ELR (cell line): ENCODE results near the gene CHML.
A peak's percentile ranks its signal among the peaks of the same experiment; 100 is the strongest.
"Not testable (repeated sequence)": the region's sequence is repeated elsewhere in the genome, so short reads cannot be mapped to it uniquely, and the experiment has no call there.

ENCODE experiments used
- DNase-seq: peaks from one replicate; pipeline ENCODE4 v3.0.0-alpha.2; 2015; ENCODE audit warnings: low read depth

Gene CHML

GRCh38 chr1:241640149-241640866, at the start of gene CHML, which contains the start of gene OPN3:
Gene CHML, minus strand, starts transcription at chr1:241640369. Its CDS starts 4,603 bp downstream, at chr1:241635766.
Gene OPN3, minus strand, starts transcription at chr1:241640369. Its CDS starts 115 bp downstream, at chr1:241640254.
- DNase-seq: peak; percentile 90

DNA sequence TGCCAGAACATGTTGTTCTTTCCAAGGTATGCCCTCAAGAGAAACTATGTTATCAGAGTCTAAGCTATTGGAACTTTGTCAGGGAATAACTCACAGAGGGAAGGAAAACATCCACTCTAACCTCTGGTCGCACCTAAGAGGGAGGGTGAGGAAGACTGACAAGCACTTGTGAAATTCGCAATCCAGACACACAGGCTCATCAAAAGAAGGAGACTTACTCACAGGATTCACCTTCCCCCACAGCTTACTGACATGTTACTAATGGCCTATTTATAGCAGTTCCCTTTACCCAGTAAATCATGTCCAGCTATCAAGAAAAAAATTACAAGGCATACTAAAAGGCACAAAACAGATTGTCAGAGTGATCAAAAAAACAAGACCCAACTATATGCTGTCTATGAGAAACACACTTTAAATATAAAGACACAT, 48.8 kb upstream of the CHML start:
- peak; percentile 77 for DNase-seq

DNA sequence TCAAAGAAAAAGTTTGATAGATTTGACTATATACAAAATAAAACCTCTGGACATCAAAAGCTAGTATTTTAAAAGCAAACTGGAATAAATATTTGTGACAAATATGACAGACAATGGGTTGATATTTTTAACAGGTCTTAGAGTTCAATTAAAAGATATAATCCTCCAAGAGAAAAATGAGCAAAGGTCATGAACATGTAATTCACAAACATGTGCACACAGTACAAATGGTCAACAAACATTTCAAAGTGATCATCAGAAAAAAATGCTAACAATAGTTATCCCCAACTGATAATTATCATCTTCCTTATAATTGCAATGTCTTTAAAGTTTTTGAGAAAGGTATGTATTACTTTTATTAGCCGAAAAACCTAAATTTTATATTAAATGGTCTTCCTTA, 43.9 kb upstream of the CHML start:
- DNase-seq: no peak

DNA sequence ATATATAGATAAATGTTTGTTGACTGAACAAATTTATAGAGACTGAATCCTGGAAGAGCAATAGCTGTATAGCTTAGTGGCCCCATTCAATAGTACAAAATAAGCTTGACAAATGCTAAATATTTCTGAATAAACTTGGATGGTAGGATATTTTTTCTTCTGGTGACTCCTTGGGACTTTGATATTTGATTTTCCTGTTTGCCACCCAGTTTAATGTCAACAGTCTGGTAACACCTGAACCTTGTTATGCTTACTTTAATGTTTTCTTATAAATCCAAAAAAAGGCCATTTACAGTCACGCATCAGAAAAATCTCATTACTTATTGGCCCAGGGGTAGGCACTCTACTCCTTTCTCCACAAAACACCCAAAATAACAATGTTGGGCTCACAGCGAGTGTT, 42.8 kb upstream of the CHML start:
- no peak for DNase-seq

- not testable (repeated sequence) for DNase-seq
Observed at GRCh38 chr1:241681861-241682448, 41.8 kb upstream of the CHML start.

- no peak for DNase-seq
Observed at GRCh38 chr1:241679961-241680360, 39.8 kb upstream of the CHML start.

DNA sequence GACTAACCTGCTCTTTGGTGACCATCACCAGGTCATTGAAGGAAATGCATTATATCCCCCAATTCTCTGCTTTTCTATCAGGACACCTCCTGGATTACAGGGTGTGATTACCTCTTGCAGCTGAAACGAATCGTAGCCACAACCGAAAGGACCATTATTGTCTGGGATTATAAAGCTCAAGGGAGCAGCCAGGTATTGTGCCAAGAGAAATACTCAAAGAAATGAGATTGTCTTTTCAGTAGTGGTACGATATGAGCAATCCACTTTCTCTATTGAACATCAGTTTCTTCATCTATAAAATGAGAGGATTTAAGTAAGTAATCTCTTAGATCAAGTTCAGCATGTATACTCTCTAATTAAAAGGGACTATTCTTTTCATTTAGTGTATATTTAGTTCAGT, 39.2 kb upstream of the CHML start:
- no peak for DNase-seq

- DNase-seq: no peak
Observed at GRCh38 chr1:241678536-241678935, 38.4 kb upstream of the CHML start.

DNA sequence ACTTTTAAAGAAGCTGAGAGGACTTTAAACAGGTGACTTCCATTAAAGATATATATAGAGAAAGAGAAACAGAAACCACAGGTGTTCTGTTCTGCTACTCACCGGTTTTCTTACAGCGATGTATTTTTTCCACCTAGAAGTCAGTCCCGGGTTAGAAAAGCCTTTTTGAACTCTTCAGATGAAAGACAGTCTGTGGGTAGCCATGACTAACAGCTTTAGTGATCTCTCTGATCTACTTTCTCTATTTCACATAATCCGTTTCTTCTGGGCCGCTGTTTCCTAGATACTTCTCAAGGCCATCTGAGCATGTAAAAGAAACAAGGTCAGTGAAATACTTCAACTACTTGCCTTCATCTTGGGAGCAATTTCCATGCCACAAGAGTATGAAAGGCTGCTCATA, 37.0 kb upstream of the CHML start:
- no peak for DNase-seq

- DNase-seq: no peak
Observed at GRCh38 chr1:241675983-241676382, 35.8 kb upstream of the CHML start.

GRCh38 chr1:241674805-241675384, 34.7 kb upstream of the CHML start:
- no peak for DNase-seq

DNA sequence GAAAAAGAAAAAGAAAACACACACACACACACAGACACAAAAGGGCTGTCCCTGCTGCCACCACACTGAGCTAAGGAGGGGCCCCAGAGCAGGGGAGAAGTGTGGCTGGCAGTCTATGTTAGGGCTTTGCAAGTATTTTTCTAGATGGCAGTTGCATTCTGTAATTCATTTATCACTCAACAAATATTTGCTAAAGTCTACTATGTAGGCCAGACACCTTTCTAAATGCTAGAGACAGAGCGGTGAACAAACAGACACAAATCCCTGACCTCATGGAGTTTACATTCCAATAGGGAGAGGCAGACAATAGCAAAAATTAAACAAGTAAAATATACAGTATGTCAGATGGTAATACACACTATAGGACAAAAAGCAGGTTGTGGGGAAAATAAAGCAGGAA, 32.1 kb upstream of the CHML start:
- DNase-seq: no peak

DNA sequence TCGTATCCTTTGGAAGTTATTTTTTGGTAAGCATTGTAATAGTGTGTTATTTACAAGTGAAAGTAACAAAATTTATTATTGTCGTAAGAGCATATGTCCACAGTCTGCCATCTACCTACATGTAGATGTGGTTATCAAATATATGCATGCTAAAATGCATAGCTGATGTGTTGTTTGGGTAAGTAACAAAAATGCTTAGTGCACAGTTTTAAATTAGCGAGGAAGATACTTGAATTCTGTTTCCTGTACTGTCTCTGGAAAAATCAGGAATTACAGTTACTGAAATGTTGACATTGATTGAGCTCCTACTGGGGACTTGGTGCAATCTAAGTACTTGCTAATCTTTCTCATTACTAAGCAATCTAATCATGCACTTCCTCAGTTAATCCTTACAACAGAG, 26.2 kb upstream of the CHML start:
- DNase-seq: no peak

GRCh38 chr1:241660424-241660972, 20.3 kb upstream of the CHML start:
- DNase-seq: no peak

DNA sequence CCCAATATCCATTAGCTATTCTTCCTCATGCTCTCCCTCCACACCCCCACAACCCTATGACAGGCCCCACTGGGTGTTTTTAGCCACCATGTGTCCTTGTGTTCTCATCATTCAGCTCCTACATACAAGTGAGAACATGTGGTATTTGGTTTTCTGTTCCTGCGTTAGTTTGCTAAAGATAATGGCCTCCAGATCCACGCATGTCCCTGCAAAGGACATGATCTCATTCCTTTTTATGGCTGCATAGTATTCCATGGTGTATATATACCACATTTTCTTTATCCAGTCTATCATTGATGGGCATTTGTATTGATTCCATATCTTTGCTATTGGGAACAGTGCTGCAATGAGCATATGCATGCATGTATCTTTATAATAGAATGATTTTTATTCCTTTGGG, 18.8 kb upstream of the CHML start:
- DNase-seq: not testable (repeated sequence)

- DNase-seq: peak; percentile 36
Observed at GRCh38 chr1:241658081-241658793, 18.1 kb upstream of the CHML start.

- DNase-seq: no peak
Observed at GRCh38 chr1:241654641-241655040, 14.5 kb upstream of the CHML start.

DNA sequence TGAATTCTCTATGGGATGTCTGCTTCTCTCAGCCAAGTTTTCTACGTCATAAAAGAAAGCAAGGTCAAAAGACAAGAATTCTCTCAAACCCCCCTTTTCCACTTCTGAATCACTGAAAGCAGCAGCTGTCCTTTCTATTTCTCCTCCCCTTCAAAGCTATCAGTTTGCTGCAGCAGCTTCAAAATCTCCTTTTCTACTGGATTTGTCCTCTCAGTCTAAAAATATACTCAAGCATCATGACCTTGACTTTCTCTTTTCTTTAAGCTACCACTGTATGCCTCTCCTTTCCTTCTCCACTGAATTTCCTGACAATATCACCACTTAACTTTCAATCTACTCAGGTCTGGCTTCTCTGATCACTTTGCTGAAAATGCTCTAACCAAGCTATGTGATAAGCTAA, 13.8 kb upstream of the CHML start:
- no peak for DNase-seq

GRCh38 chr1:241652012-241652411, 11.8 kb upstream of the CHML start, which contains the start of gene WDR64:
Gene WDR64, plus strand, starts transcription at chr1:241652281. Its CDS starts 204 bp downstream, at chr1:241652485.
- no peak for DNase-seq

DNA sequence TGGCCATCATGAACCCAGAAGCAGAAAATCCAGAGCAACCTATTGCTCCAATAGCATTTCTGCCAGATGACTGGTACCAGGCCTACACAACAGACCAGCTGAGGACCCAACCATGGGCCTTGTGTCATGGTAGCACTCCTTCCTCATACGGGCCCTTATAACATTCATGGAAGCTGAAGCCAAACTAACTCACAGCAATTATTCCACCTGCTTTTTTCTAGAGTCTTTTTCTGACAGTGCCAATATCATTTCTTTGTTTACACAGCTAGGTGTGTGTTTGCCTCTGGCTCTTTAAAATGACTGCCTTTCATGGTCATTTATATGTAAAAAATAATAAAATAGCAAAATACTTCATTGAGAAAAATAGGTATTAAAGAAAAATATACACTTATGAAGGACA, 8.0 kb upstream of the CHML start:
- no peak for DNase-seq

GRCh38 chr1:241647658-241648057, 7.5 kb upstream of the CHML start:
- DNase-seq: peak; percentile 91

DNA sequence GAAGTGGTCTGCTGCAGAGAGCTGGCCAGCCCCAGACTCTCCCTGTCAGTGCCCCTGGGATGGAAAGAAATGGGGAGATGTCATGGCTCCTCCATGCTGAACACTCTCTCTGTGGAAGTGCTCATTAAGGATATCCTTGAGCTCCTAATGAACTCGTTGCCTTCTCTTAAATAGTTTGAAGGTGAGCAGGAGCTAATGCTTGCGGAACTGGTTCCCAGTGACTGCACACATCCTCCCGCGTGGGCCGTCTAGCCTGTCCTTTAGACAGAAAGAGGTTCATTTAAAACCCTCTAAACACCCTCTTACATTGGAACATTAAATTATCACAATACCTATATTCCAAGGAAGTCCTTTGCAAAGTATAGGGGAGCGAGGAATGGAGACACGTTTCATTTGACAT, 6.0 kb upstream of the CHML start:
- DNase-seq: no peak
